Endothelial cell of umbilical vein (primary cell): ENCODE results near the gene DDX46.

Experiments
- CTCF ChIP-seq, 2 donors: IDR thresholded peaks; 1 replicate in 1 of 2; 2 replicates in 1 of 2; pipeline ENCODE4 v1.5.1; 2011; ENCODE audit warnings: low read length in 2 of 2, mild to moderate bottlenecking in 2 of 2, moderate library complexity in 2 of 2, control low read depth in 1 of 2, inconsistent platforms in 1 of 2, low read depth in 1 of 2; ENCODE audit not compliant: insufficient read depth in 1 of 2; ENCODE audit errors: extremely low read depth in 1 of 2
- EZH2 ChIP-seq: IDR thresholded peaks from 2 replicates; pipeline ENCODE4 v1.6.1; 2012; ENCODE audit warnings: borderline replicate concordance, low read depth, mild to moderate bottlenecking, moderate library complexity, low read length, inconsistent platforms; ENCODE audit not compliant: severe bottlenecking
- GATA2 ChIP-seq: IDR thresholded peaks from 2 replicates; pipeline ENCODE4 v1.7.0; 2011; ENCODE audit warnings: low read depth, mild to moderate bottlenecking, moderate library complexity, mixed read lengths, low read length; ENCODE audit not compliant: insufficient read length, insufficient read depth
- MAX ChIP-seq: IDR thresholded peaks from 2 replicates; pipeline ENCODE4 v1.6.1; 2011; ENCODE audit not compliant: insufficient read depth, insufficient read length
- MYC ChIP-seq: IDR thresholded peaks from one replicate; pipeline ENCODE4 v1.6.1; 2011; ENCODE audit warnings: mild to moderate bottlenecking, low read depth, low read length
- POLR2A ChIP-seq: IDR thresholded peaks from 2 replicates; pipeline ENCODE4 v1.6.1; 2012; ENCODE audit warnings: low read depth, mild to moderate bottlenecking, control low read depth, low read length
- POLR2AphosphoS5 ChIP-seq: IDR thresholded peaks from 2 replicates; pipeline ENCODE4 v1.6.1; 2012; ENCODE audit warnings: low read depth, mild to moderate bottlenecking, control low read depth, low read length, moderate library complexity; ENCODE audit not compliant: insufficient read depth

GRCh38 chr5:134840811-134841210 is 82.2 kb downstream of the DDX46 start:
- TF ChIP-seq CTCF (IDR thresholded peaks at IDR 0.05; ENCODE audit: extremely low read depth in 1 of 2, insufficient read depth in 1 of 2, low read depth in 1 of 2, low read length in 2 of 2), result no peak
- no peak for TF ChIP-seq MAX
- TF ChIP-seq EZH2, result no peak
- TF ChIP-seq MYC, result no peak
- no peak for TF ChIP-seq POLR2A
- TF ChIP-seq POLR2AphosphoS5, result no peak
- TF ChIP-seq GATA2, result no peak
